Panc1 (cell line): Measurements from ENCODE around the gene EFNA5. TPM values are rescaled to one million over a fixed set of nuclear protein-coding genes. Genes with fewer than 3 reads are reported as not detected.

ENCODE experiments used
- ATAC-seq: fragments of 200-7000 bp; cut with Tn5 transposase; 2 replicates; pipeline ENCODE4 v1.9.1; 2020; ENCODE audit warnings: mild to moderate bottlenecking, moderate library complexity
- BruUV-seq: library from RNA; stranded (reverse); fragments of 400-500 nt; replicated peaks from 2 replicates; lab custom pipeline; 2021; lab: Mats Ljungman, UMichigan
- CTCF ChIA-PET: fragments of 300-600 bp; sonication (Branson Sonifier 250); formaldehyde crosslinking; loops from one replicate; lab custom pipeline; 2022; ENCODE audit warnings: antibody characterized with exemption; lab: Charles Lee
- POLR2A ChIA-PET: fragments of 300-600 bp; sonication (Branson Sonifier 250); formaldehyde crosslinking; loops from one replicate; lab custom pipeline; 2022; ENCODE audit warnings: antibody characterized with exemption; lab: Charles Lee
- DNase-seq: peaks from one replicate; pipeline ENCODE4 v3.0.0-alpha.2; 2010; ENCODE audit warnings: low read depth, low spot score
- H3K27ac ChIP-seq: 2 replicates; pipeline ENCODE4 v1.5.1; 2011; ENCODE audit warnings: mild to moderate bottlenecking, low read length, inconsistent platforms
- H3K27me3 ChIP-seq: fragments of 200-500 bp; sonication (Bioruptor generic); 2 replicates; pipeline ENCODE4 v1.6.0; 2014; ENCODE audit warnings: low read length, inconsistent platforms; ENCODE audit not compliant: control insufficient read depth, insufficient read depth
- H3K36me3 ChIP-seq: fragments of 200-500 bp; sonication (Bioruptor generic); 2 replicates; pipeline ENCODE4 v1.5.1; 2014; ENCODE audit warnings: inconsistent platforms, mild to moderate bottlenecking, low read length, moderate library complexity; ENCODE audit not compliant: control insufficient read depth, insufficient read depth
- H3K4me1 ChIP-seq: 2 replicates; pipeline ENCODE4 v1.5.1; 2011; ENCODE audit warnings: inconsistent platforms, mild to moderate bottlenecking, low read length, moderate library complexity; ENCODE audit not compliant: control insufficient read depth, insufficient read depth
- H3K4me3 ChIP-seq, 2 experiments: 2 replicates each; pipeline ENCODE4 v1.5.1; 2011 to 2012; ENCODE audit warnings: low read depth in 2 of 2, low read length in 2 of 2, mild to moderate bottlenecking in 2 of 2, inconsistent platforms in 1 of 2, moderate library complexity in 1 of 2
- H3K9me3 ChIP-seq: fragments of 200-500 bp; sonication (Bioruptor generic); 2 replicates; pipeline ENCODE4 v1.5.1; 2014; ENCODE audit warnings: low read depth, mild to moderate bottlenecking, inconsistent platforms, low read length, moderate library complexity; ENCODE audit not compliant: control insufficient read depth, insufficient read depth
- POLR2AphosphoS5 ChIP-seq: IDR thresholded peaks from 2 replicates; pipeline ENCODE4 v1.6.1; 2012; ENCODE audit warnings: mild to moderate bottlenecking, low read depth, low read length, moderate library complexity
- SIN3A ChIP-seq: IDR thresholded peaks from 2 replicates; pipeline ENCODE4 v1.6.1; 2012; ENCODE audit warnings: low read depth, mild to moderate bottlenecking, low read length, moderate library complexity, borderline replicate concordance; ENCODE audit not compliant: insufficient read depth
- TCF7L2 ChIP-seq: IDR thresholded peaks from 2 replicates; pipeline ENCODE4 v1.6.1; 2011; ENCODE audit warnings: mild to moderate bottlenecking, low read depth, low read length, inconsistent platforms
- in situ Hi-C: cut with HindIII; loops from 2 replicates; pipeline ENCODE4 v1.10.0; 2016; ENCODE audit warnings: low sequenced_read_pairs, low pct_unique_long_range_greater_than_20kb
- intact Hi-C: fragments of 100-400 bp; cut with micrococcal nuclease; formaldehyde crosslinking; loops from one replicate; pipeline ENCODE4 v1.10.0; 2022; ENCODE audit not compliant: unreplicated experiment
- total RNA-seq: library from RNA; stranded (reverse); gene quantifications from one replicate; pipeline ENCODE4 v1.2.1, GENCODE V29; 2021; ENCODE audit not compliant: unreplicated experiment
- TF ChIP-seq, protein P1 (sequence below): fragments of 450-650 bp; IDR thresholded peaks from 2 replicates; pipeline ENCODE4 v1.5.1; 2017; ENCODE audit warnings: mild to moderate bottlenecking
- TF ChIP-seq, protein P2 (sequence below), 2 experiments: IDR thresholded peaks; 2 replicates each; pipeline ENCODE4 v1.6.1; 2011 to 2012; ENCODE audit warnings: low read depth in 2 of 2, control low read depth in 1 of 2, low read length in 1 of 2, mild to moderate bottlenecking in 1 of 2, moderate library complexity in 1 of 2; ENCODE audit not compliant: insufficient read depth in 1 of 2

EFNA5 gene
- total RNA-seq, 1 experiment from 2014 or later = 30.5 TPM

DNA sequence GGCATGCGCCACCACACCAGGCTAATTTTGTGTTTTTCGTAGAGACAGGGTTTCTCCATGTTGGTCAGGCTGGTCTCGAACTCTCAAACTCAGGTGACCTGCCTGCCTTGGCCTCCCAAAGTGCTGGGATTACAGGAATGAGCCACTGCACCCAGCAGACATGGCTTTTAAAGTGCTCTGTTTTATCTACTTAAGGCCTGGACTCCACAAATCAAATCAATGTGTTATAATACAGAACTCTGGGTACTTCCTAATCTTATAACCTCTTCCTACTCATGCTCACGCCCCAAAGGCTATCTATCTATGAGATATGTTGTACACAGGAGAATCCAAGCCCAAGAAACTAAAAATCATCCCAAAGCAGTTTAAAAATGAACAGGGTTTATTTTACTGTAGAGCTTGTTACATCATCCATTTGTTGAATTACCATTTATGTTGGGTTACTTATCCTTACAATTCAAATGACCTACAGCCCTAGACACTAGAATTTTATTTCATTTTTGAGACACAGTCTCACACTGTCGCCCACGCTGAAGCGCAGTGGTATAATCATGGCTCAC is 155.1 kb downstream of the EFNA5 start:
- no peak overlapping the region for H3K27ac ChIP-seq
- TF ChIP-seq POLR2AphosphoS5 (no peak), SIN3A (no peak), TCF7L2 (no peak)
- TF ChIP-seq, protein P1, sequence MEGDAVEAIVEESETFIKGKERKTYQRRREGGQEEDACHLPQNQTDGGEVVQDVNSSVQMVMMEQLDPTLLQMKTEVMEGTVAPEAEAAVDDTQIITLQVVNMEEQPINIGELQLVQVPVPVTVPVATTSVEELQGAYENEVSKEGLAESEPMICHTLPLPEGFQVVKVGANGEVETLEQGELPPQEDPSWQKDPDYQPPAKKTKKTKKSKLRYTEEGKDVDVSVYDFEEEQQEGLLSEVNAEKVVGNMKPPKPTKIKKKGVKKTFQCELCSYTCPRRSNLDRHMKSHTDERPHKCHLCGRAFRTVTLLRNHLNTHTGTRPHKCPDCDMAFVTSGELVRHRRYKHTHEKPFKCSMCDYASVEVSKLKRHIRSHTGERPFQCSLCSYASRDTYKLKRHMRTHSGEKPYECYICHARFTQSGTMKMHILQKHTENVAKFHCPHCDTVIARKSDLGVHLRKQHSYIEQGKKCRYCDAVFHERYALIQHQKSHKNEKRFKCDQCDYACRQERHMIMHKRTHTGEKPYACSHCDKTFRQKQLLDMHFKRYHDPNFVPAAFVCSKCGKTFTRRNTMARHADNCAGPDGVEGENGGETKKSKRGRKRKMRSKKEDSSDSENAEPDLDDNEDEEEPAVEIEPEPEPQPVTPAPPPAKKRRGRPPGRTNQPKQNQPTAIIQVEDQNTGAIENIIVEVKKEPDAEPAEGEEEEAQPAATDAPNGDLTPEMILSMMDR = no peak
- no peaks in the 10 kb centered on the region for H3K9me3 ChIP-seq
- H3K36me3 ChIP-seq = no peaks in the 10 kb centered on the region
- intact Hi-C loops = no loop called here
- ChIA-PET CTCF (no interaction called here), POLR2A (no interaction called here)
- no peak overlapping the region for H3K4me3 ChIP-seq
- H3K4me1 ChIP-seq = peaks cover 11% of the 10 kb centered on the region
- no peaks in the 10 kb centered on the region for H3K27me3 ChIP-seq
- BruUV-seq = no TSS peak
- no peak for DNase-seq
- no peak for ATAC-seq
- in situ Hi-C loops = no loop called here

DNA sequence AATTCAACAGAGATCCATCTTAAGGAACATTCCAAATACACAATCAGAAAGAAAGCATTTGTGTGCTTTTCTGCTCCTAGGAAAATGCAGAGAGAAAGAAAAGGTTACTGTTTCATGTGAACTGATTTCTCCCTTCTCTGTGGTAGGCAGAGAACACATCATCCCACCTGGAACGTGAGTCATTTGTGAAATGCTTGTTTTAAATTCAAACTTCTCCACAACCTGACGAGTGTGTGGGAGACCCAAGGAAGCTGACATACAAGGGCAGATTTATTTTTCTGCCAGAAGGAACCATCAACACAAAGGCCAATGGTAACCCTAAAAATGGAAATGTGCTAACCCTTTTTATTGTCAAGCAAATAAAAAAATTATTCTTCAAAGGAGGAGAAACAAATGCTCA is 156.4 kb downstream of the EFNA5 start:
- Histone ChIP-seq H3K27ac (no peak overlapping the region), H3K27me3 (no peaks in the 10 kb centered on the region), H3K4me1 (no peaks in the 10 kb centered on the region), H3K36me3 (no peaks in the 10 kb centered on the region), H3K4me3 (no peak overlapping the region), H3K9me3 (no peaks in the 10 kb centered on the region)
- BruUV-seq = no TSS peak
- TF ChIP-seq POLR2AphosphoS5 = no peak
- TF ChIP-seq, protein P2, sequence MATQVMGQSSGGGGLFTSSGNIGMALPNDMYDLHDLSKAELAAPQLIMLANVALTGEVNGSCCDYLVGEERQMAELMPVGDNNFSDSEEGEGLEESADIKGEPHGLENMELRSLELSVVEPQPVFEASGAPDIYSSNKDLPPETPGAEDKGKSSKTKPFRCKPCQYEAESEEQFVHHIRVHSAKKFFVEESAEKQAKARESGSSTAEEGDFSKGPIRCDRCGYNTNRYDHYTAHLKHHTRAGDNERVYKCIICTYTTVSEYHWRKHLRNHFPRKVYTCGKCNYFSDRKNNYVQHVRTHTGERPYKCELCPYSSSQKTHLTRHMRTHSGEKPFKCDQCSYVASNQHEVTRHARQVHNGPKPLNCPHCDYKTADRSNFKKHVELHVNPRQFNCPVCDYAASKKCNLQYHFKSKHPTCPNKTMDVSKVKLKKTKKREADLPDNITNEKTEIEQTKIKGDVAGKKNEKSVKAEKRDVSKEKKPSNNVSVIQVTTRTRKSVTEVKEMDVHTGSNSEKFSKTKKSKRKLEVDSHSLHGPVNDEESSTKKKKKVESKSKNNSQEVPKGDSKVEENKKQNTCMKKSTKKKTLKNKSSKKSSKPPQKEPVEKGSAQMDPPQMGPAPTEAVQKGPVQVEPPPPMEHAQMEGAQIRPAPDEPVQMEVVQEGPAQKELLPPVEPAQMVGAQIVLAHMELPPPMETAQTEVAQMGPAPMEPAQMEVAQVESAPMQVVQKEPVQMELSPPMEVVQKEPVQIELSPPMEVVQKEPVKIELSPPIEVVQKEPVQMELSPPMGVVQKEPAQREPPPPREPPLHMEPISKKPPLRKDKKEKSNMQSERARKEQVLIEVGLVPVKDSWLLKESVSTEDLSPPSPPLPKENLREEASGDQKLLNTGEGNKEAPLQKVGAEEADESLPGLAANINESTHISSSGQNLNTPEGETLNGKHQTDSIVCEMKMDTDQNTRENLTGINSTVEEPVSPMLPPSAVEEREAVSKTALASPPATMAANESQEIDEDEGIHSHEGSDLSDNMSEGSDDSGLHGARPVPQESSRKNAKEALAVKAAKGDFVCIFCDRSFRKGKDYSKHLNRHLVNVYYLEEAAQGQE (IDR thresholded peaks at IDR 0.05; ENCODE audit: insufficient read depth in 1 of 2, low read depth in 2 of 2, low read length in 1 of 2) = no peak
- TF ChIP-seq TCF7L2 = no peak
- no peak for TF ChIP-seq SIN3A
- TF ChIP-seq, protein P1 = no peak
- in situ Hi-C loops (no loop called here), intact Hi-C loops (no loop called here)
- CTCF ChIA-PET = no interaction called here
- no peak for ATAC-seq
- no peak for DNase-seq
- POLR2A ChIA-PET = no interaction called here
